GM18499 (cell line): ENCODE measurements around the gene CCDC136.

Experiments
- ATAC-seq: cut with Tn5 transposase; IDR thresholded peaks from one replicate; pipeline ENCODE4 v1.9.1; 2021; ENCODE audit warnings: moderate number of reproducible peaks; ENCODE audit not compliant: insufficient read depth, unreplicated experiment

Gene CCDC136

GRCh38 chr7:128858380-128859231 is 66.8 kb downstream of the CCDC136 start:
- no peak for ATAC-seq

DNA sequence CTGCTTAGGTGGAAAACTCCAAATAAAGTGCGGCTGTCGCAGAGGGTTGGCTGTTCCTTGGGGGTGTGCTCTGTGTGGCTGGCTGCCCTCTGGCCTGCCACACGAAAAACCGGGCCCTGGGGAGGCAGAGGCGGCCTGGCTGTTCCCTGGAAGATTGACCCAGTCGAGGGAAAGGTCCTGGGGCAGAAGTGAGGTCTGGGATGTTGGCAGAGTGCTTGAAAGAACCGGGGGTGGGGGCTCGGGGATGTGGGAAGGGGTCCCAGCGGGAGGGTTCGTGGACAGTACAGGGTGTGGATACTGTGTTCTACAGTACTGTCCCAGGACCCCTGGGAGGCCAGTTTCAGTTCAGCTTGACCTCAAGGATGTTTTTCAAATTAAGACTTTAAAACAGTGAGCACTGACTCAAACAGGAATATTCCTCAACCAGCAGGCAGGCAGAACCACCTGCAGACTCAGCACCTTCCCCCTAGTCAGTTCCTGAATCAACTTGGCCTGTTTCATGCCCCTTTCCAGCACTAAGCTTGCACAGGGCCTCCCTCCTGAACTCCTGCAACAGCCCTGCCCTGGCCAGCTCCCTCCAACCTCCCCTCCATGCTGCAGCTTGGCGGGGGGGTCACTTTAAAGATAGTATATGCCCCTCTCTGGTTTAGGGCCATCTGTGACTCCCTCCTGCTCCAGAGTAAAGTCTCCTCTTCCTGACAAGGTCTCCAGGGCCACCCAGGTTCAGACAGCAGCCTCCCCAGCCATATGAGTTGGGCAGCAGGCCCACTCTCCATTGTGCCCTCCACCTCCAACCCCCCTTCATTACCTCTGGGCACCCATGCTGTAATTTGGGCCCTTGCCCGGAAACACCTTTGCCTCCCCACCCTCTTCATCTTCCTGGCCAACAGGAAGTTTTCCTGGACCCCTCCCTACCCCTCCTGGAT is 67.7 kb downstream of the CCDC136 start:
- no peak for ATAC-seq

- ATAC-seq = no peak
Observed at GRCh38 chr7:128860158-128861073, 68.6 kb downstream of the CCDC136 start.

- no peak for ATAC-seq
Observed at GRCh38 chr7:128861957-128862570, 70.3 kb downstream of the CCDC136 start.

- peak; percentile 66 for ATAC-seq
Observed at GRCh38 chr7:128862571-128863432, 71.0 kb downstream of the CCDC136 start, which contains the start of gene ATP6V1F. Gene ATP6V1F (plus strand): TSS chr7:128862856. CDS start chr7:128862905, 49 bp downstream.

DNA sequence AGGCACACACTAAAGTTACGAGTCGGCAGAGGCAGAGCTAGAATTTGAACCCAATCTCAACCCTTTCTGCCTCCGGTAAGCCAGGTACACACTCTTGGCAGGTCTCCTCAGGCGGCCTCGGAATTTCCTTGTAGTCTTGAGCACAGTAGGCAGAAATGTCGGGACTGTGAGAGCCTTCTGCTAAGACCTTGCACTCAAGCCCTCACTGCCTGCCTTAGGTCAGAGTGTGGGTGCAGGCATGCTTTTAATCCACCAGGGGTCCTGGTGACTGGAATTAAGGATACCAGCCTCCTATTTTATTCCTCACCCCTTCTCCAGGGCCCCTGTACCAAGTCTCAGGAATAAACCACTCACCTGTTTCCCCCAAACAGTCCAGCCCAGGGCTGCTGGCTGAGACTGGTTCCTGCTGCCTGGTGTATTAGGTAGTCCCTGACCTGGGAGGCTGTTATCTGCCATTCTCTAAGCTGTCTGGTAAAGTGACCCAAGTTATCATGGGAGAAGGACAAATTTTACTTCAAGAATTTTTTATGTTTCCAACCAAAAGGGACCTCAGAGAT is 71.7 kb downstream of the CCDC136 start:
- no peak for ATAC-seq

GRCh38 chr7:128865303-128865702 is 73.5 kb downstream of the CCDC136 start:
- ATAC-seq = no peak

GRCh38 chr7:128865996-128866877 is 74.5 kb downstream of the CCDC136 start:
- ATAC-seq = no peak

- ATAC-seq = no peak
Observed at GRCh38 chr7:128867241-128867640, 75.5 kb downstream of the CCDC136 start.

GRCh38 chr7:128867842-128868623 is 76.3 kb downstream of the CCDC136 start:
- ATAC-seq = no peak

GRCh38 chr7:128868624-128869137 is 76.9 kb downstream of the CCDC136 start:
- no peak for ATAC-seq

DNA sequence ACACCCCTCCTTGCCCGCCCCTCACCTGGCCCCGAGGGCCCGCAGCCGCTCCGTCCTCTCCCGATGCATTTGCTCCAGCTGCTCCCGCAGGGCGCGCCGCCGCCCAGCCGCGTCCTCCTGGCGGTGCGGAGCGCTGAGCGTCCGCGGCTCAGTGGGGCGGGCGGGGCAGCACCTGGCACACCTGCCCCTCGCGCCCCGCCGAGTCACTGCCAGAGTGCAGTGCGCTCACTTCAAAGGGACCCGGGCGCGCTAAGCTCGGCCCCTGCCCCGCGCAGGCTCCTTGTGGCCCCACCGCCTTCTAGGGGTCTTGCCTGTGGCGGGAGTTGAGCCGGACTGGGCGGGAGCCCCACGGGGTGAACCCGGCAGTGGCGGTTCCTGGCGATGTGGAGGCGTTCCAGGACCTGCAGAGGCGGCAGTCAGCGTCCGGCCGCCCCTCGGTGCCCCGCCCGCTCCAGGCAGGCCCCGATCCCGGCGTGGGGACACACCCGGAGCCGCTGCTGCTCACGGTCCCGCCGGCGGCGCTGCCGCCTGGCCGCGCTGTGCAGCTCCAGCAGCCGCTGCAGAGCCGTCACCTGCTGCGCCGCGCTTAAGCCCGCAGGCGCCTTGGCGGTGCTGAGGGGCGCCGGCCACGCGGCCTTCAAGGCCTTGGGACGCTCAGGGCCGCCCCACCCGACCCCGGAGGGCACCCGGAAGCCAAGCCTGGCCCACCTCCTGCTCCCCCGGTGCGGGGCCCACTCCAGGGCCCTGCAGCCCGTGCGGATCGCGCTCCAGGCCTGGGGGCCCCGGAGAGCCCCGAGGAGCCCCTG is 77.6 kb downstream of the CCDC136 start:
- no peak for ATAC-seq

- ATAC-seq = no peak
Observed at GRCh38 chr7:128869944-128870285, 78.1 kb downstream of the CCDC136 start.

GRCh38 chr7:128871050-128871449 is 79.3 kb downstream of the CCDC136 start:
- ATAC-seq = no peak
